Aorta (tissue), 5 donors: ENCODE measurements around the gene LRP3. TPM values are rescaled to one million over a fixed set of nuclear protein-coding genes. Genes with fewer than 3 reads are reported as not detected.
"Not testable (repeated sequence)": the region's sequence is repeated elsewhere in the genome, so short reads cannot be mapped to it uniquely, and the experiment has no call there.

Source experiments
- ATAC-seq: fragments of 200-7000 bp; cut with Tn5 transposase; one replicate; pipeline ENCODE4 v1.9.1; 2022; ENCODE audit warnings: moderate library complexity; ENCODE audit not compliant: low FRiP score
- DNase-seq, 2 donors: peaks; one replicate each; pipeline ENCODE4 v3.0.0-alpha.2; 2020
- H3K27ac ChIP-seq, 2 donors: one replicate each; pipeline ENCODE4 v1.5.1; 2013; ENCODE audit warnings: low read length in 2 of 2, mild to moderate bottlenecking in 2 of 2, moderate library complexity in 2 of 2, control low read depth in 1 of 2, inconsistent platforms in 1 of 2, low read depth in 1 of 2
- H3K27me3 ChIP-seq, 2 donors: one replicate each; pipeline ENCODE4 v1.6.1; 2013; ENCODE audit warnings: control low read depth in 1 of 2, low read length in 1 of 2, mild to moderate bottlenecking in 1 of 2, moderate library complexity in 1 of 2; ENCODE audit not compliant: insufficient read depth in 2 of 2, control insufficient read depth in 1 of 2
- H3K36me3 ChIP-seq, 2 donors: one replicate each; pipeline ENCODE4 v1.6.1; 2013; ENCODE audit warnings: control low read depth in 1 of 2, low read length in 1 of 2, mild to moderate bottlenecking in 1 of 2; ENCODE audit not compliant: insufficient read depth in 2 of 2, control insufficient read depth in 1 of 2
- H3K4me1 ChIP-seq, 2 donors: one replicate each; pipeline ENCODE4 v1.6.1; 2013; ENCODE audit warnings: low read length in 2 of 2, control low read depth in 1 of 2, mild to moderate bottlenecking in 1 of 2, moderate library complexity in 1 of 2; ENCODE audit not compliant: insufficient read depth in 2 of 2, control insufficient read depth in 1 of 2
- H3K4me3 ChIP-seq, 2 donors: one replicate each; pipeline ENCODE4 v1.5.1; 2013; ENCODE audit warnings: low read length in 2 of 2, control low read depth in 1 of 2, mild to moderate bottlenecking in 1 of 2
- H3K9me3 ChIP-seq: one replicate; pipeline ENCODE4 v1.6.1; 2013; ENCODE audit warnings: mild to moderate bottlenecking, low read length; ENCODE audit not compliant: control insufficient read depth
- WGBS, 2 donors: extraction: QIAGEN DNeasy Blood & Tissue Kit; methylation state at CpG; one replicate each; pipeline ENCODE4 v1.1.7; 2013; 5-methylcytosine and 5-hydroxymethylcytosine counted together
- intact Hi-C, 2 donors: fragments of 100-400 bp; cut with DNase I; formaldehyde crosslinking; loops; one replicate each; pipeline versions ENCODE4 v1.14.2 to v1.15.0; 2022
- polyA plus RNA-seq, 2 donors: library from polyadenylated mRNA; stranded (reverse); fragments of 200-250 nt; gene quantifications; one replicate each; pipeline ENCODE4 v1.2.3, GENCODE V29; 2013
- total RNA-seq, 2 donors: library from RNA; stranded (reverse); fragmentation: NEBNext Ultra II Directional; extraction: Animal tissue kit (Norgen Biotek cat#: 25700); gene quantifications; one replicate each; pipeline ENCODE4 v1.2.1, GENCODE V29; 2021
- donor health status: healthy with polysubstance abuse.
- donor health status: Bipolar disorder and iron deficiency.
- donor health status: DM: no; HTN: no; CAD: no.
- donor health status: DM: no; HTN: no; CAD: no.
- donor health status: DM: yes; HTN: yes; CAD: no.

LRP3 gene
- total and polyA plus RNA-seq, 4 donors, result 3.9 to 27.2 (median 21.2) TPM

DNA sequence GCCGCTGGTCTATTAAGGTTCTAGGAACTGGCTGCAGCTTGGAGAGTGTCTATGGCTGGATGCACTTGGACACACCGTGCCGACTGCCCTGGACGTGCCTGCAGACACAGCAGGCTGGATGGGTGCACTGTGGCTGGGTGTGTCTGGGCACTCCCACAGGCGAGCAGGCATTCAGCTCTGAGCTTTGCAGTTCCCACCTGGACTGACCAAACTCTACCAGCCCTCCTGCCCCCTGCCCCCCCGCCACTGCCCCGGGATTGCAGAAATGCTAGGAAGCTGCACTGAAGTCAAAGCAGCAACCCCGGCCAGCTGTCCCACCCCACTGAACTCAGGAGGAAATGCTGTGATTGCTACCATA lies 7.0 kb upstream of the LRP3 start:
- ATAC-seq (no peak), DNase-seq (peak; percentile 40 to 69)
- Histone ChIP-seq H3K4me1 (peaks cover 0 to 2% of the 10 kb centered on the region in 2 donors), H3K4me3 (no peak overlapping the region), H3K9me3 (no peaks in the 10 kb centered on the region), H3K36me3 (no peaks in the 10 kb centered on the region), H3K27ac (no peak overlapping the region), H3K27me3 (no peaks in the 10 kb centered on the region)
- intact Hi-C loops, result no loop called here
- WGBS, 2 donors, result 75 to 80% methylated on average over 8 of the region's 8 CpGs

GRCh38 chr19:33189453-33189852 lies 4.7 kb upstream of the LRP3 start:
- no peak overlapping the region for H3K27ac ChIP-seq
- WGBS, 2 donors, result 0% methylated on average over 1 of the region's 1 CpG
- no peak for DNase-seq
- H3K4me3 ChIP-seq, result no peak overlapping the region
- no peaks in the 10 kb centered on the region for H3K27me3 ChIP-seq
- intact Hi-C loops, result no loop called here
- no peak for ATAC-seq
- H3K9me3 ChIP-seq, result no peaks in the 10 kb centered on the region
- H3K4me1 ChIP-seq, result no peaks in the 10 kb centered on the region
- no peaks in the 10 kb centered on the region for H3K36me3 ChIP-seq

DNA sequence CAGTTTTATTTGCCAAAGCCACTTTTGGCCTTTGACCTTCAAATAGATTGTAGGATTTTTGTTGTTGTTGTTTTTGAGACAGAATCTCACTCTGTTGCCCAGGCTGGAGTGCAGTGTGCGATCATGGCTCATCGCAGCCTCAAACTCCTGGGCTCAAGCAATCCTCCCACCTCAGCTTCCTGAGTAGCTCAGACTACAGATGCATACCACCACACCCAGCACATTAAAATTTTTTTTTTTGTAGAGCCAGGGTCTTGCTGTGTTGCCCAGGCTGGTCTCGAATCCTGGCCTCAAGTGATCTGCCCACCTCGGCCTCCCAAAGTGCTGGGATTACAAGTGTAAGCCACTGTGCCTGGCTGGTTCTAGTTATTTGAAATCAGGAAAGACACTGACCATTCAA lies 3.0 kb upstream of the LRP3 start:
- WGBS, 2 donors, result 93% methylated on average over 4 of the region's 4 CpGs
- intact Hi-C loops, H3K4me1 ChIP-seq, H3K9me3 ChIP-seq, H3K27me3 ChIP-seq, H3K4me3 ChIP-seq, H3K27ac ChIP-seq, ATAC-seq, H3K36me3 ChIP-seq: not testable (repeated sequence)
- DNase-seq, result peak; percentile 1 to 13

- Histone ChIP-seq H3K4me1 (no peaks in the 10 kb centered on the region), H3K27ac (no peak overlapping the region), H3K27me3 (no peaks in the 10 kb centered on the region), H3K9me3 (no peaks in the 10 kb centered on the region), H3K36me3 (no peaks in the 10 kb centered on the region), H3K4me3 (no peak overlapping the region)
- DNase-seq, result peak; percentile 21 to 32
- no peak for ATAC-seq
- 95 to 96% methylated on average over 6 of the region's 6 CpGs for WGBS, 2 donors
- intact Hi-C loops, result no loop called here
These were observed 2.6 kb upstream of the LRP3 start for GRCh38 chr19:33191501-33191900.

DNA sequence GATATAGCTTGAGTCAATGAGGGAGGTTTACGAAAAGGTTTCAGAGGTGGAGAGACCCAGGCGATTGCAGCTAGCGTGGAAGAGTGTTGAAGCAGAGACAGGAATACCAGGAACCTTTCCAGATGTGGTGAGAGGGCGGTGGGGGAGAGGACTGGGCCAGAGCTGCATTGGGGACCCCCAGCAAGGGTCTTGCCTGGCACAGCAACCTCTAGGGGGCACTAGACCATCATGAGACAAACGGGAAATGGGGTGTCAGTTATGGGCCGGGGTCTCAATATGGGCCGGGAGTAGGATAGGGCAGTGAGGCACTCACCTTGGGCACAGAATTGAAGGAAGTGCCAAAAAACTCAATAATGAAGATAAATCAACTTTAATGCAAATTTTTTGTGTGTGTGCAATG lies 2.1 kb upstream of the LRP3 start:
- WGBS, 2 donors, result 74 to 77% methylated on average over 7 of the region's 7 CpGs
- intact Hi-C loops, result no loop called here
- peak; percentile 26 to 50 for DNase-seq

GRCh38 chr19:33193269-33193864 lies 763 bp upstream of the LRP3 start:
- WGBS, 2 donors, result 82 to 86% methylated on average over 8 of the region's 8 CpGs
- Histone ChIP-seq H3K9me3 (no peaks in the 10 kb centered on the region), H3K4me1 (no peaks in the 10 kb centered on the region), H3K27me3 (no peaks in the 10 kb centered on the region), H3K4me3 (no peak overlapping the region), H3K36me3 (no peaks in the 10 kb centered on the region), H3K27ac (no peak overlapping the region)
- intact Hi-C loops, result no loop called here
- ATAC-seq, result no peak
- DNase-seq, result peak; percentile 40 to 45

More for the DNA sequence above, 2.1 kb upstream of the LRP3 start:
- Histone ChIP-seq H3K9me3 (no peaks in the 10 kb centered on the region), H3K4me1 (no peaks in the 10 kb centered on the region), H3K27me3 (no peaks in the 10 kb centered on the region), H3K4me3 (no peak overlapping the region), H3K27ac (no peak overlapping the region), H3K36me3 (no peaks in the 10 kb centered on the region)
- no peak for ATAC-seq

DNA sequence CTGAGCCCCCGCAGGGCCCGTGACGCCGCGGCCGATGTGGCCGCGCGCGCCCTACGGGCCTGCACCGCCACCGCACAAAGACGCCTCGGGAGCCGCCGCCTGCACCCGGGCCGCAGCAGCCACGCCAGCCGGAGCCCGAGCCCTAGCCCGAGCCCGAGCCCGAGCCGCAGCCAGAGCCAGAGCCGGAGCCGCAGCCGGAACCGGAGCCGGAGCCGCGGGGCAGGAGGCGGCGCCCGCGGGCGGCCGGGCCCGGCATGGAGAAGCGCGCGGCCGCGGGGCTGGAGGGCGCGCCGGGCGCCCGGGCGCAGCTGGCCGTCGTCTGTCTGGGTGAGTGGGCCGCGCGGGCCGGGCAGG lies 379 bp downstream of the LRP3 start:
- Histone ChIP-seq H3K27ac (no peak overlapping the region), H3K4me1 (no peaks in the 10 kb centered on the region), H3K36me3 (no peaks in the 10 kb centered on the region), H3K4me3 (peak overlapping the region; percentile 76 to 81), H3K9me3 (no peaks in the 10 kb centered on the region), H3K27me3 (no peaks in the 10 kb centered on the region)
- 0 to 1% methylated on average over 18 to 57 of the region's 57 CpGs for WGBS, 2 donors
- intact Hi-C loops, result no loop called here
- ATAC-seq, result no peak
- DNase-seq, result no peak

GRCh38 chr19:33194886-33195644 lies 935 bp downstream of the LRP3 start:
- 1% methylated on average over 34 to 49 of the region's 49 CpGs for WGBS, 2 donors
- Histone ChIP-seq H3K9me3 (no peaks in the 10 kb centered on the region), H3K4me1 (no peaks in the 10 kb centered on the region), H3K36me3 (no peaks in the 10 kb centered on the region), H3K27ac (no peak overlapping the region), H3K27me3 (no peaks in the 10 kb centered on the region), H3K4me3 (peak overlapping the region; percentile 76 to 81)
- peak in 1 of 2 donors; percentile 67 for DNase-seq
- ATAC-seq, result peak; percentile 49
- intact Hi-C loops, result no loop called here

DNA sequence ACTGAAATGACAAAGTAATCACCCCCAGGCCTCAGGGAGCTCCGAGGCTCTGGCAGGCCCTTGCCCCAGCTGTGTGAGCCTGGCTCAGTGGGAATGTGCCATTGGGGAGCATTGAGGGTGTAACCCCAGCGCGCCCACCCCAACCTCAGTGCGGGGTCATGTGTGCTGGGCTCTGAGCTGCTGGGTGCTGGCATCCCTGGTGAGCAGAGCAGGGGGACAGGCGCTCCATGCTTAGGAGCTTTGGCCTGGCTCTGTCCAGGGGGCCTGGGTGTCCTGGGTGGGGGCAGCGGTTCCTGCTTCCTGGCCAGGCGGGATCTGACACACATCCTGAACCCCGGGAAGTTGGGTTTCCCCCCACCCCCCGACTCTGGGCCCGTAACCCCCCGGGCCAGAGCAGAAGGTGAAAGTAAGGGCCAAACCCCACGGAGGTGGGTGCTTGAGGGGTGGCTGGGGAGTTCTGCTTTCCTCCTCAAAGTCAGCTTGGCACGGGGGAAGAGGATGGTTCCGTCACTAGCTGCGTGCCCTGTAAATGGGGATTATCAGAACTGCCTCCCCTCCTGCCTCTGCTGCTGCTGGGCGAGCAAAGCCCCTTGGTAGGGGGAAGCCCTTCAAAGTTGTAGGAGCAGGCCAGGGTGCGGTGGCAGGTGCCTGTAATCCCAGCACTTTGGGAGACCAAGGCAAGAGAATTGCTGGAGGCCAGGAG lies 1.7 kb downstream of the LRP3 start:
- ATAC-seq (peak; percentile 20), DNase-seq (no peak)
- Histone ChIP-seq H3K4me1 (no peaks in the 10 kb centered on the region), H3K27ac (no peak overlapping the region), H3K27me3 (no peaks in the 10 kb centered on the region), H3K36me3 (no peaks in the 10 kb centered on the region), H3K4me3 (peak overlapping the region in 1 of 2 donors; percentile 81), H3K9me3 (no peaks in the 10 kb centered on the region)
- WGBS, 2 donors, result 81 to 85% methylated on average over 17 of the region's 17 CpGs
- intact Hi-C loops, result no loop called here
